ENCODE data around the gene PACS2.

PACS2 gene

GRCh38 chr14:105380756-105381155 lies 66.2 kb downstream of the PACS2 start:
- POLR2A ChIA-PET = no interaction called here
- TF ChIP-seq CTCF (IDR thresholded peaks at IDR 0.05; ENCODE audit: insufficient read depth, low read length, missing control alignments) = no peak
- no peak overlapping the region for H3K4me3 ChIP-seq (ENCODE audit: low read depth, low read length)
- CTCF ChIA-PET = interaction anchor here (1.0 to 4.0 kb wide), 5 partner anchors 10 to 147 kb away, joined by 3 to 19 read pairs (median 4); no protein-coding TSS in a partner anchor
- no peak for DNase-seq (ENCODE audit: low read depth, low spot score)

- TF ChIP-seq CTCF (IDR thresholded peaks at IDR 0.05; ENCODE audit: insufficient read depth, low read length, missing control alignments) = no peak
- CTCF ChIA-PET = interaction anchor here (1.0 to 4.0 kb wide), 5 partner anchors 11 to 147 kb away, joined by 3 to 19 read pairs (median 4); no protein-coding TSS in a partner anchor
- no peak overlapping the region for H3K4me3 ChIP-seq (ENCODE audit: low read depth, low read length)
- no peak for DNase-seq (ENCODE audit: low read depth, low spot score)
- POLR2A ChIA-PET = no interaction called here
Observed at GRCh38 chr14:105381446-105382342, 67.1 kb downstream of the PACS2 start.

DNA sequence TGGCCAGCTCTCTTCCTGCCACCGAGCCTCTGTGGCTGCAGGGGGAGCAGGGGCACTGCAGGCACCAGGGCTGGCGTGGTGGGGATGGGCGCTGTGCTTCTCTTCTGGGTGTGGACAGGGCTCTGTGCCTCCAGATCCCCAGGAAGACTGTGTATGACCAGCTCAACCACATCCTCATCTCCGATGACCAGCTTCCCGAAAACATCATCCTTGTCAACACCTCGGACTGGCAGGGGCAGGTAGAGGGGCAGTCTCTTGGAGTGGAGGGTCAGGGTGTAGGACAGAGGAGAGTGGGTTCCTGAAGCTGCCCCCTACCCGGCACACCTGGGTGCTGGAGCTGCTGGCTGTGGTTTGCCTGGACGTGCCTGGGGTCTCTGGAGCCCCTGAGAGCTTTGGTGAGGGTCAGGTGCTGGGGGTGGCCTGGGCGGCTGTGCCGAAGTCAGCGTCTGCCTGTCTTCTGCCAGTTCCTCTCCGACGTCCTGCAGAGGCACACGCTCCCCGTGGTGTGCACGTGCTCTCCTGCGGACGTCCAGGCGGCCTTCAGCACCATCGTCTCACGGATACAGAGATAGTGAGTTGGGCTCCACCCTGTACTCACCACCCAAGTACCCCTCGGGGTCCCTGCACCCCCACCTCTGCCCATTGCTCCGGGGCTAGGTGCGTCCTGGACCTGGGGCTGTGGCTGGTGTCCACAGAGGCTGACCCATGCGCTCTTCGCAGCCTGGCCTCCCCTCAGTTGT lies 68.0 kb downstream of the PACS2 start:
- H3K4me3 ChIP-seq (ENCODE audit: low read depth, low read length) = no peak overlapping the region
- DNase-seq (ENCODE audit: low read depth, low spot score) = no peak
- no peak for TF ChIP-seq CTCF (IDR thresholded peaks at IDR 0.05; ENCODE audit: insufficient read depth, low read length, missing control alignments)
- ChIA-PET CTCF (interaction anchor here (1.7 to 4.0 kb wide), 3 partner anchors 12 to 146 kb away, joined by 4 to 19 read pairs (median 5); no protein-coding TSS in a partner anchor), POLR2A (no interaction called here)

DNA sequence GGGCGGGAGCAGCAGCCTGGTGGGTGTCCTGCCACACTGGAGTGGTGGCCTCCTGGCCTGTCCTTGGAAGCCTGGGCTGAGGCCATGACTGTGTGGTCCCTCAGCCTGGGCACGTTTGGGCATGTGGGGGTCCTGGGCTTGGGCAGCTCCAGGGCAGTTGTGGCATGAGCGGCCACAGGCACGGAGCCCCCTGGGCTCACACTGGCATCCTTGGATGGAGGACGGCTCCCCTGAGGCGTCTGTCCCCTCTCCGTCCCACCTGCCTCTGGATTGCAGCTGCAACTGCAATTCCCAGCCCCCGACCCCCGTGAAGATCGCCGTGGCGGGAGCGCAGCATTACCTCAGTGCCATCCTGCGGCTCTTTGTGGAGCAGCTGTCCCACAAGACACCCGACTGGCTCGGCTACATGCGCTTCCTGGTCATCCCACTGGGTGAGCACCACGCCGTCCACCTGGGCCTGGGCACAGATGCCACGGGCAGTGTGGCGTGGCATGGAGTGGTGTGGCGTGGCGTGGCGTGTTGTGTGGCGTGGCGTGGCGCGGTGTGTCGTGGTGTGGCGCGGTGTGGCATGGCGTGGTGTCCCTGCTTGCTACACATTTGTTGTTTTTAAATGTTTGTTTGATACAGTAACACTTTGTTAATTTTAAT lies 68.7 kb downstream of the PACS2 start:
- ChIA-PET POLR2A (no interaction called here), CTCF (interaction anchor here (1.2 kb wide), 2 partner anchors 9 to 12 kb away, joined by 4 to 5 read pairs; no protein-coding TSS in a partner anchor)
- no peak for TF ChIP-seq CTCF (IDR thresholded peaks at IDR 0.05; ENCODE audit: insufficient read depth, low read length, missing control alignments)
- H3K4me3 ChIP-seq (ENCODE audit: low read depth, low read length) = no peak overlapping the region
- DNase-seq (ENCODE audit: low read depth, low spot score) = no peak

- TF ChIP-seq CTCF (IDR thresholded peaks at IDR 0.05; ENCODE audit: insufficient read depth, low read length, missing control alignments) = no peak
- ChIA-PET POLR2A (no interaction called here), CTCF (interaction anchor here (0.6 to 1.3 kb wide), 5 partner anchors 10 to 97 kb away, joined by 3 to 5 read pairs (median 4); no protein-coding TSS in a partner anchor)
- DNase-seq (ENCODE audit: low read depth, low spot score) = no peak
- no peak overlapping the region for H3K4me3 ChIP-seq (ENCODE audit: low read depth, low read length)
Observed at GRCh38 chr14:105384041-105384557, 69.6 kb downstream of the PACS2 start.
